ENCODE results near the gene ANKRD44. TPM values are rescaled to one million over a fixed set of nuclear protein-coding genes. Genes with fewer than 3 reads are reported as not detected.

The ANKRD44 gene
- total RNA-seq, 4 donors from 2014 or later: 9.1 to 20.8 (median 14.9) TPM

DNA sequence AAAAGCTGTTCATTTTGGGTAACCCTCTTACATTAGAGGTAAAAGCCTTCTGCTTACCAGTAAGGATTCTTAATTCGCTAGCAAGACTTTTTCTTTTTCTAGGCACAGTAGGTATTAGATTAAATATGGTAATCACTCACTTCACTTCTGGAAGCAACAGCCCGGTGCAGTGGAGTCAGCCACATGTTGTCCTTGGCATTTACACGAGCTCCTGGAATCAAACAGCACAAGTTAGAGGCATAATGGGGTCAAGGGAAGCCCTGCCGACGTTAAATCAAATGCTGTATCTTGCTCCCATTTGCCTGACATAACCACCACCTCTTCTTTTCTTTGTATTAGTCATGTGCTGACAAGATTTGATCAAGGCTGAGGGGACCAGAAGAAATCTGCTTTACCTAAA, 174.1 kb downstream of the ANKRD44 start:
- intact Hi-C loops (cut with DNase I; ENCODE audit: low total_unique reads): no loop called here
- no peak overlapping the region for H3K4me3 ChIP-seq (ENCODE audit: low read depth, poor library complexity, severe bottlenecking)
- no peak for DNase-seq (ENCODE audit: low spot score in 2 of 2)
- WGBS, 2 donors: 68% methylated on average over 5 of the region's 5 CpGs
- TF ChIP-seq, protein P1, sequence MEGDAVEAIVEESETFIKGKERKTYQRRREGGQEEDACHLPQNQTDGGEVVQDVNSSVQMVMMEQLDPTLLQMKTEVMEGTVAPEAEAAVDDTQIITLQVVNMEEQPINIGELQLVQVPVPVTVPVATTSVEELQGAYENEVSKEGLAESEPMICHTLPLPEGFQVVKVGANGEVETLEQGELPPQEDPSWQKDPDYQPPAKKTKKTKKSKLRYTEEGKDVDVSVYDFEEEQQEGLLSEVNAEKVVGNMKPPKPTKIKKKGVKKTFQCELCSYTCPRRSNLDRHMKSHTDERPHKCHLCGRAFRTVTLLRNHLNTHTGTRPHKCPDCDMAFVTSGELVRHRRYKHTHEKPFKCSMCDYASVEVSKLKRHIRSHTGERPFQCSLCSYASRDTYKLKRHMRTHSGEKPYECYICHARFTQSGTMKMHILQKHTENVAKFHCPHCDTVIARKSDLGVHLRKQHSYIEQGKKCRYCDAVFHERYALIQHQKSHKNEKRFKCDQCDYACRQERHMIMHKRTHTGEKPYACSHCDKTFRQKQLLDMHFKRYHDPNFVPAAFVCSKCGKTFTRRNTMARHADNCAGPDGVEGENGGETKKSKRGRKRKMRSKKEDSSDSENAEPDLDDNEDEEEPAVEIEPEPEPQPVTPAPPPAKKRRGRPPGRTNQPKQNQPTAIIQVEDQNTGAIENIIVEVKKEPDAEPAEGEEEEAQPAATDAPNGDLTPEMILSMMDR (IDR thresholded peaks at IDR 0.05): no peak
- TF ChIP-seq POLR2A (IDR thresholded peaks at IDR 0.05): no peak

DNA sequence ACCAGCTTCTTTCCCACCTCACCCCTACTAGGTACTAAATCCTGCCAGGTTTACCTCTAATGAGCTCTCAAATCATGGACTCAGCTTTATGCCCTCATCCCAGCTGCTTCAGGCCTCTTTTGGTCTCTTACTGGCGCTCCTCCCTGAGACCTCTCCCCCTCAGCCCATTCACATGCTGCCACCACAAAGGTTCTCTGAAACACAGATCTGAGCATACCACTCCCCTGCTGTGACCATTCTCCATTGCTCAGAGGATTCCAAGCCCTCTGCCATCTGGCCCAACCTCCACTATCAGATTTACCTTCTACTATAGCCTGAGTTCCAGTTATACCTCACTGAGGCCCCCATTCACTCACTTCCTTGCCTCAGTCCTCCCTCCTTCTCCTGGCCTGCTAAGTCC, 174.8 kb downstream of the ANKRD44 start:
- H3K4me3 ChIP-seq (ENCODE audit: low read depth, poor library complexity, severe bottlenecking): no peak overlapping the region
- WGBS, 2 donors: 97 to 100% methylated on average over 1 of the region's 1 CpG
- DNase-seq (ENCODE audit: low spot score in 2 of 2): no peak
- intact Hi-C loops (cut with DNase I; ENCODE audit: low total_unique reads): no loop called here
- TF ChIP-seq, protein P1 (IDR thresholded peaks at IDR 0.05): no peak
- TF ChIP-seq POLR2A (IDR thresholded peaks at IDR 0.05): no peak

DNA sequence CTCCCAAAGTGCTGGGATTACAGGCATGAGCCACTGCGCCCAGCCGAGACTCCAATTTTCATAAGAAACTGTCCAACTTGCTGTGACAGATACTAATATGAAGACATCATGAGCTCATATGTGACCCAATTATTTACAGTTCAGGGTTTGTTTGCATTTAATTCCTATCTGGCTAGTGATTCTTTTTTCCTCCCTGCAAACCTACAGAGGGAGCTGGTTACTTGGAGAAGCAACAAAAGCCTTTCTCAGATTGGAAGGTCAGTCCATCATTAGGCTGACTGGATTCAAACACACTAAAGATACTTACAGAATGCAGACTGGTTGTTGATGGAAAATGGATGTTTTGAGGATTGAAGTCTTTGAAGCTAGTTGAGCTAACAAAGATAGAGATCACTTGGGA, 176.4 kb downstream of the ANKRD44 start:
- no peak overlapping the region for H3K4me3 ChIP-seq (ENCODE audit: low read depth, poor library complexity, severe bottlenecking)
- no peak for TF ChIP-seq POLR2A (IDR thresholded peaks at IDR 0.05)
- TF ChIP-seq, protein P1 (IDR thresholded peaks at IDR 0.05): no peak
- intact Hi-C loops (cut with DNase I; ENCODE audit: low total_unique reads): no loop called here
- WGBS, 2 donors: 95 to 98% methylated on average over 2 of the region's 2 CpGs
- no peak for DNase-seq (ENCODE audit: low spot score in 2 of 2)

- 91 to 94% methylated on average over 4 of the region's 4 CpGs for WGBS, 2 donors
- intact Hi-C loops (cut with DNase I; ENCODE audit: low total_unique reads): no loop called here
These were observed 179.1 kb downstream of the ANKRD44 start for GRCh38 chr2:197131558-197131855.

DNA sequence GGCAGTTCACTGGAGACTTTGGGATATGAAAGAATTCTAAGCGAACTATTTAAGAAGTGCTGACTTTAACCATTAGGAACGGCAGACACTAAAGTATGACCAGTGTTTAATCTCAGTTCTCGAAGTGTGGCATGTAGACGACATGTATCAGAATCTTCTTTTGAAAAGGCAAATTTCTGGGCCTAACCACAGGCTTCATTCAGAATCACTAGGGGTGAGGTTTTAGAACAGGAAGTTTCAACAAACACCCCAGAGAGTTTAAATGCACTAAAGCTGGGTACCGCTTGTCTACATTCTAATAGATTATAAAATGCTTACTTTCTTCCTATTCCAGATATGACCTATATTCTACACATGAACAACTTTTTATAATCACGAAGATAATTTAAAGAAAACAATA, 180.3 kb downstream of the ANKRD44 start:
- WGBS, 2 donors: 81 to 82% methylated on average over 6 of the region's 6 CpGs
- DNase-seq (ENCODE audit: low spot score in 2 of 2): no peak
- intact Hi-C loops (cut with DNase I; ENCODE audit: low total_unique reads): no loop called here

More at GRCh38 chr2:197131558-197131855, 179.1 kb downstream of the ANKRD44 start:
- no peak for DNase-seq (ENCODE audit: low spot score in 2 of 2)
- no peak for TF ChIP-seq POLR2A (IDR thresholded peaks at IDR 0.05)
- TF ChIP-seq, protein P1 (IDR thresholded peaks at IDR 0.05): no peak
- H3K4me3 ChIP-seq (ENCODE audit: low read depth, poor library complexity, severe bottlenecking): no peak overlapping the region

GRCh38 chr2:197128897-197129296, 181.7 kb downstream of the ANKRD44 start:
- no peak overlapping the region for H3K4me3 ChIP-seq (ENCODE audit: low read depth, poor library complexity, severe bottlenecking)
- intact Hi-C loops (cut with DNase I; ENCODE audit: low total_unique reads): no loop called here
- TF ChIP-seq POLR2A (IDR thresholded peaks at IDR 0.05): no peak
- TF ChIP-seq, protein P1 (IDR thresholded peaks at IDR 0.05): no peak
- 92 to 96% methylated on average over 5 of the region's 5 CpGs for WGBS, 2 donors
- DNase-seq (ENCODE audit: low spot score in 2 of 2): no peak

More for the DNA sequence above, 180.3 kb downstream of the ANKRD44 start:
- TF ChIP-seq POLR2A (IDR thresholded peaks at IDR 0.05): no peak
- TF ChIP-seq, protein P1 (IDR thresholded peaks at IDR 0.05): no peak
- H3K4me3 ChIP-seq (ENCODE audit: low read depth, poor library complexity, severe bottlenecking): no peak overlapping the region
